K562 (cell line): Measurements from ENCODE around the gene STC2. TPM values are rescaled to one million over a fixed set of nuclear protein-coding genes. Genes with fewer than 3 reads are reported as not detected.

ENCODE experiments used
- ATAC-seq: fragments of 200-7000 bp; cut with Tn5 transposase; 3 replicates; pipeline ENCODE4 v1.9.1; 2020; ENCODE audit warnings: moderate library complexity
- BruUV-seq: library from RNA; stranded (reverse); fragments of 400-500 nt; replicated peaks from 2 replicates; lab custom pipeline; 2021; lab: Mats Ljungman, UMichigan
- CTCF ChIA-PET: fragments of 300-600 bp; formaldehyde crosslinking; extraction: SDS; loops from one replicate; lab custom pipeline; 2021; ENCODE audit warnings: low intra/inter-chr PET ratio; lab: Yijun Ruan, JAX
- POLR2A ChIA-PET: fragments of 300-600, 350-650 bp; sonication (Branson Sonifier 250); formaldehyde crosslinking; extraction: SDS; loops from one replicate; lab custom pipeline; 2021; ENCODE audit warnings: antibody characterized with exemption, inconsistent platforms; lab: Yijun Ruan, JAX
- DNase-seq, 4 experiments: peaks; one replicate each; pipeline versions ENCODE4 v3.0.0 to v3.0.0-alpha.2; 2011 to 2018; ENCODE audit warnings: low spot score in 3 of 4, mixed read lengths in 3 of 4; ENCODE audit errors: extremely low read depth in 1 of 4
- FAIRE-seq: peaks from 2 replicates; lab custom pipeline; 2011; peaks lifted over from hg19 to GRCh38; lab: Jason Lieb, UNC
- H2AFZ ChIP-seq: 2 replicates; pipeline ENCODE4 v1.6.0; 2011; ENCODE audit warnings: low read depth, low read length, control low read depth, inconsistent platforms
- H3K27ac ChIP-seq: fragments of 200-600 bp; 3 replicates; pipeline ENCODE4 v1.8.0; 2011; ENCODE audit warnings: low read depth, mild to moderate bottlenecking, control low read depth, inconsistent platforms, low read length, moderate library complexity, mixed read lengths; ENCODE audit errors: extremely low read depth
- H3K27me3 ChIP-seq, 2 experiments: fragments of 300-600 bp in 1 of 2; 2 replicates in 1 of 2; 3 replicates in 1 of 2; pipeline versions ENCODE4 v1.6.0 to v1.8.0; 2011; ENCODE audit warnings: inconsistent platforms in 2 of 2, low read length in 2 of 2, mild to moderate bottlenecking in 1 of 2, mixed read lengths in 1 of 2, moderate library complexity in 1 of 2; ENCODE audit not compliant: control insufficient read depth in 2 of 2, insufficient read depth in 2 of 2
- H3K36me3 ChIP-seq: fragments of 300-600 bp; 3 replicates; pipeline ENCODE4 v1.8.0; 2011; ENCODE audit warnings: mild to moderate bottlenecking, low read length, inconsistent platforms; ENCODE audit not compliant: control insufficient read depth, insufficient read depth
- H3K4me1 ChIP-seq, 2 experiments: fragments of 200-600 bp in 1 of 2; replicated peaks in 1 of 2; 2 replicates in 1 of 2; 3 replicates in 1 of 2; pipeline versions ENCODE4 v1.5.1 to v1.8.0; 2011; ENCODE audit warnings: inconsistent platforms in 2 of 2, low read length in 2 of 2, mild to moderate bottlenecking in 1 of 2, mixed read lengths in 1 of 2, moderate library complexity in 1 of 2; ENCODE audit not compliant: control insufficient read depth in 2 of 2, insufficient read depth in 2 of 2
- H3K4me2 ChIP-seq: 2 replicates; pipeline ENCODE4 v1.6.1; 2011; ENCODE audit warnings: low read length, control low read depth, inconsistent platforms, mixed read lengths; ENCODE audit not compliant: insufficient read depth
- H3K4me3 ChIP-seq: fragments of 200-600 bp; sonication (generic), shearing (Covaris generic); 2 replicates; pipeline ENCODE4 v1.5.1; 2016; ENCODE audit warnings: control low read depth, inconsistent platforms
- H3K79me2 ChIP-seq: fragments of 200-600 bp; 3 replicates; pipeline ENCODE4 v1.8.0; 2011; ENCODE audit warnings: low read length, inconsistent platforms; ENCODE audit not compliant: control insufficient read depth, insufficient read depth
- H3K9ac ChIP-seq, 2 experiments: 2 replicates each; pipeline versions ENCODE4 v1.6.0 to v1.6.1; 2011; ENCODE audit warnings: low read depth in 2 of 2, low read length in 2 of 2, control low read depth in 1 of 2, inconsistent platforms in 1 of 2, mild to moderate bottlenecking in 1 of 2, mixed read lengths in 1 of 2; ENCODE audit not compliant: insufficient read depth in 1 of 2
- H3K9me1 ChIP-seq: one replicate; pipeline ENCODE4 v1.6.0; 2011; ENCODE audit warnings: inconsistent platforms, mild to moderate bottlenecking, low read length, moderate library complexity; ENCODE audit not compliant: control insufficient read depth, insufficient read depth
- H3K9me3 ChIP-seq: replicated peaks from 2 replicates; pipeline ENCODE4 v1.5.1; 2011; ENCODE audit warnings: low read depth, low read length, inconsistent platforms; ENCODE audit not compliant: control insufficient read depth, insufficient read depth
- H4K20me1 ChIP-seq: replicated peaks from 2 replicates; pipeline ENCODE4 v1.6.1; 2011; ENCODE audit warnings: low read length, inconsistent platforms, mixed read lengths; ENCODE audit not compliant: control insufficient read depth, insufficient read depth
- CREB3L1 ChIP-seq: fragments of 450-650 bp; IDR thresholded peaks from 2 replicates; pipeline ENCODE4 v1.6.1; 2014; ENCODE audit warnings: low read depth, mild to moderate bottlenecking, moderate library complexity, borderline replicate concordance
- SAFB2 ChIP-seq: fragments of 200-400 bp; formaldehyde crosslinking; IDR thresholded peaks from 2 replicates; pipeline ENCODE4 v1.6.1; 2018; ENCODE audit warnings: borderline replicate concordance, low read length, low read depth, moderate library complexity; ENCODE audit not compliant: severe bottlenecking
- YBX1 ChIP-seq: fragments of 450-650 bp; IDR thresholded peaks from 2 replicates; pipeline ENCODE4 v1.7.1; 2016; ENCODE audit warnings: mild to moderate bottlenecking
- WGBS: fragments of 100-300 bp; shearing (Covaris generic); methylation state at CpG from one replicate; pipeline ENCODE4 v1.1.6; 2016; ENCODE audit warnings: low coverage, mixed read lengths; ENCODE audit not compliant: insufficient coverage; ENCODE audit errors: missing lambda C conversion rate; 5-methylcytosine and 5-hydroxymethylcytosine counted together
- in situ Hi-C: fragments of 300-500 bp; cut with MboI; formaldehyde crosslinking; loops from 4 replicates; pipeline ENCODE4 v1.15.0; 2018; ENCODE audit warnings: inconsistent platforms, mixed read lengths
- intact Hi-C: fragments of 100-400 bp; cut with micrococcal nuclease; formaldehyde crosslinking; loops from 2 replicates; pipeline ENCODE4 v1.14.2; 2022
- polyA plus RNA-seq, 8 experiments: library from polyadenylated mRNA; depleted of rRNA in 4 of 8; stranded (reverse) in 5 of 8; unstranded in 3 of 8; fragments of >200 nt; fragmentation: Nextera tagmentation in 2 of 8; fragmentation: Illumina TruSeq in 1 of 8; extraction: Ambion mirVana in 2 of 8; extraction: Trizol in 1 of 8; gene quantifications; 2 replicates each; pipeline versions ENCODE4 v1.2.1 to v1.2.3, GENCODE V29; 2011 to 2014; ENCODE audit warnings: inconsistent platforms in 1 of 8, missing spikeins in 1 of 8
- total RNA-seq, 7 experiments: library from RNA; depleted of rRNA in 6 of 7; stranded (reverse); fragments of >200 nt in 6 of 7; fragmentation: Illumina TruSeq in 2 of 7; extraction: Trizol in 2 of 7; gene quantifications; 2 replicates each; pipeline versions ENCODE4 v1.2.1 to v1.2.3, GENCODE V29; 2011 to 2021; ENCODE audit warnings: low replicate concordance in 1 of 7

STC2 gene
- total and polyA plus RNA-seq, 9 of the 15 experiments (the other 6 are each of a cell fraction or from before 2014, with no cell fraction given) = 0.62 to 31.7 (median 7.4) TPM

GRCh38 chr5:173330338-173331206 is 2.4 kb upstream of the STC2 start:
- H3K27ac ChIP-seq = no peak overlapping the region
- H3K9ac ChIP-seq = no peak overlapping the region
- peaks cover 25% of the 10 kb centered on the region for H3K79me2 ChIP-seq
- in situ Hi-C loops = loop anchor here (5.0 kb wide), 1 partner anchor 38 kb away; no protein-coding TSS in a partner anchor
- no peaks in the 10 kb centered on the region for H4K20me1 ChIP-seq
- no peak overlapping the region for H2AFZ ChIP-seq
- peaks cover 17 to 32% of the 10 kb centered on the region in 2 experiments; a peak in 4 of 5 replicates for H3K4me1 ChIP-seq
- ATAC-seq (no peak), FAIRE-seq (no peak)
- intact Hi-C loops = loop anchor here (5.0 to 10.0 kb wide), 2 partner anchors 244 to 353 kb away; no protein-coding TSS in a partner anchor
- no peak overlapping the region for H3K4me2 ChIP-seq
- no peak overlapping the region for H3K4me3 ChIP-seq
- no TSS peak for BruUV-seq
- no peaks in the 10 kb centered on the region for H3K9me3 ChIP-seq
- CTCF ChIA-PET = interaction anchor here (3.2 kb wide), 1 partner anchor 36 kb away, joined by 86 read pairs; no protein-coding TSS in a partner anchor
- 86% methylated on average over 8 of the region's 8 CpGs for WGBS
- no peak for TF ChIP-seq CREB3L1
- no peak for TF ChIP-seq YBX1
- no peak for TF ChIP-seq SAFB2
- TF ChIP-seq, all 486 proteins: peak for 0
- DNase-seq = no peak
- peaks cover 3% of the 10 kb centered on the region; the same call in 2 of the 3 replicates for H3K36me3 ChIP-seq
- H3K27me3 ChIP-seq = 0 out of 5 replicates have a peak, but pooled peaks cover 0 to under 1% of the 10 kb centered on the region in 2 experiments
- POLR2A ChIA-PET = interaction anchor here (1.2 to 2.7 kb wide), 3 partner anchors 15 to 35 kb away, joined by 4 to 22 read pairs (median 5); no protein-coding TSS in a partner anchor
- no peaks in the 10 kb centered on the region for H3K9me1 ChIP-seq
